Stimulated activated CD4-positive, alpha-beta T cell treated with anti-CD3 and anti-CD28 coated beads, Interleukin-1b, Interleukin-23, amount 100 ng/mL, for 4 hours (primary cell): ENCODE results near the gene THOC7.

Experiments used
- DNase-seq, 2 donors: peaks; one replicate each; pipeline ENCODE4 v3.0.0-alpha.2; 2020; ENCODE audit warnings: low read depth in 2 of 2

The THOC7 gene

GRCh38 chr3:63863150-63864007 lies at the start of gene THOC7, which contains the start of gene ATXN7:
Gene THOC7 (minus strand): TSS chr3:63863805. CDS start chr3:63863790, 15 bp downstream.
Gene ATXN7 (plus strand): TSS chr3:63863867. CDS start chr3:63912599, 48,732 bp downstream.
- DNase-seq: peak; percentile 56 to 62

GRCh38 chr3:63912768-63913588 lies 49.4 kb upstream of the THOC7 start:
- peak; percentile 32 to 39 for DNase-seq

- DNase-seq: peak; percentile 75 to 83
These were observed 48.5 kb upstream of the THOC7 start, which contains the start of gene SCAANT1 for GRCh38 chr3:63911873-63912767. Gene SCAANT1 (minus strand): TSS chr3:63912383.

GRCh38 chr3:63911509-63911872 lies 47.9 kb upstream of the THOC7 start:
- DNase-seq: no peak

GRCh38 chr3:63910891-63911290 lies 47.3 kb upstream of the THOC7 start:
- DNase-seq: no peak

GRCh38 chr3:63910001-63910400 lies 46.4 kb upstream of the THOC7 start:
- DNase-seq: no peak

GRCh38 chr3:63909431-63909830 lies 45.8 kb upstream of the THOC7 start:
- no peak for DNase-seq

GRCh38 chr3:63908776-63909175 lies 45.2 kb upstream of the THOC7 start:
- DNase-seq: no peak

GRCh38 chr3:63908081-63908736 lies 44.6 kb upstream of the THOC7 start:
- no peak for DNase-seq

GRCh38 chr3:63905731-63906620 lies 42.4 kb upstream of the THOC7 start:
- DNase-seq: no peak

- no peak for DNase-seq
These were observed 36.9 kb upstream of the THOC7 start for GRCh38 chr3:63900459-63900858.

GRCh38 chr3:63900010-63900409 lies 36.4 kb upstream of the THOC7 start:
- DNase-seq: no peak

GRCh38 chr3:63896332-63897030 lies 32.9 kb upstream of the THOC7 start:
- no peak for DNase-seq

- DNase-seq: no peak
These were observed 32.0 kb upstream of the THOC7 start for GRCh38 chr3:63895422-63896189.

GRCh38 chr3:63892773-63893352 lies 29.3 kb upstream of the THOC7 start:
- DNase-seq: no peak

GRCh38 chr3:63891518-63891917 lies 27.9 kb upstream of the THOC7 start:
- DNase-seq: no peak

- DNase-seq: no peak
These were observed 23.3 kb upstream of the THOC7 start for GRCh38 chr3:63886858-63887257.

GRCh38 chr3:63880653-63881052 lies 17.0 kb upstream of the THOC7 start:
- DNase-seq: no peak
